ENCODE measurements around the gene RFNG. TPM values are rescaled to one million over a fixed set of nuclear protein-coding genes. Genes with fewer than 3 reads are reported as not detected.
A peak's percentile ranks its signal among the peaks of the same experiment; 100 is the strongest.

Gene RFNG
- total and polyA plus RNA-seq, 10 of the 15 experiments (the other 5 are each of a cell fraction or from before 2014, with no cell fraction given): 0.10 to 19.6 (median 6.2) TPM

DNA sequence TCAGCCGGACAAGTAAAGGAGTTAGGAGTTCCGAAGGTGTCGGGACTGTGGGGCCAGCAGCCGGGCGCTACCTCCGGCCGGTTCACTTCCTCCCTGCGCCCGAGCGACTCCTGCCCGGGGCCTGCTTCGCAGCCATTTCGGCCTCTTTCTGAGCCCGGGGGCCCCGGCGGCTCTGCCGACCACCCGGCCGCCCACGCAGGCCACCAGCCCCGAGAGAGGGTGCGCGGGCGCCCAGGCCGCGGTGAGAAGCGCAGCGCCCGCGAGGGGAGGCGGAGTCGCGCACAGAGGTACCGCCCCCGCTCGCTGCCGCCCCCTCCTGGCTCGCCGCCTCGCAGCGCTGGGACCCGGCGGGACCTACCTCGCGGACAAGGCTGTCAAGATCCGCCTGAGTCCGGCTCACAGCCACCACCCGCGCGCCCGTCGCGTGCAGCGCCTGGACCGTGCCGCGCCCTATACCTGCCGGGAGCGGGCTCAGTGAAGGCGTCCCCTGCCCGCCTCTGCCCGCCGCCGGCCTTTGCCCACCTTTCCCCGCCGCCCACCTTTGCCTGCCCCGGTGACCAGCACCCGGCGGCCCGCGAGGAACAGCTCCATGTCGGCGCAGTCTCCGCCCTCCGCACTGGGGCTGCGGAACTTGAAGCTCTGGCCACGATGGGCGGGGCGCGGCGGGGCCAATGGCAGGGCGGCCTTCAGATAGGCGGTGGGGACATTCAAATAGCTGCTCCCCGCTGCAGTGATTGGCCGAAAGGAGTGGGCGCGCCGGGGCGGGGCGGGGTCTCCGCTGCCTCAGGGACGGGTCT lies 14.3 kb downstream of the RFNG start, which contains the start of gene DCXR:
TSS of gene DCXR (minus strand) at position 606 of the 797 bp plus-strand sequence. CDS start at position 591, 15 bp downstream.
- no peaks in the 10 kb centered on the region for H4K20me1 ChIP-seq (ENCODE audit: control insufficient read depth, insufficient read depth)
- peak; percentile 98 for ATAC-seq
- peaks cover 10% of the 10 kb centered on the region for H3K4me1 ChIP-seq (ENCODE audit: control insufficient read depth, insufficient read depth, low read length)
- H3K36me3 ChIP-seq (ENCODE audit: control insufficient read depth in 2 of 2, insufficient read depth in 2 of 2, low read length in 1 of 2): no peaks in the 10 kb centered on the region; a peak in 2 of 4 replicates
- in situ Hi-C loops (cut with MboI): loop anchor here (5.0 kb wide), 1 partner anchor 120 kb away; no protein-coding TSS in a partner anchor
- intact Hi-C loops (cut with micrococcal nuclease; ENCODE audit: unreplicated experiment): loop anchor here (5.0 kb wide), 1 partner anchor 60 kb away; the partner anchor contains the start of gene FASN
- H3K9ac ChIP-seq (ENCODE audit: control insufficient read depth, insufficient read depth, low read length): peak within 1 kb of the TSS; percentile 78
- H3K27me3 ChIP-seq (replicated peaks in 1 of 2; ENCODE audit: control insufficient read depth in 2 of 2, insufficient read depth in 2 of 2, low read length in 1 of 2): no peaks in the 10 kb centered on the region
- ChIA-PET RAD21 (ENCODE audit: unreplicated experiment) (interaction anchor here (0.7 to 2.4 kb wide), 8 partner anchors 13 to 118 kb away, joined by 3 to 13 read pairs (median 4); partner anchors contain the start of genes CENPX, FASN and LRRC45), POLR2A (interaction anchor here (0.5 to 1.5 kb wide), 20 partner anchors 10 to 412 kb away, joined by 3 to 13 read pairs (median 3); partner anchors contain the start of genes CENPX, FASN, LRRC45 and MRPL12), CTCF (interaction anchor here (0.5 to 1.9 kb wide), 19 partner anchors 9 to 597 kb away, joined by 3 to 30 read pairs (median 4); partner anchors contain the start of genes CENPX, GPS1, LRRC45 and RFNG), SMC1A (ENCODE audit: uncharacterized antibody, unreplicated experiment) (interaction anchor here (0.5 to 1.4 kb wide), 7 partner anchors 10 to 178 kb away, joined by 3 to 7 read pairs (median 3); partner anchors contain the start of genes CENPX, DUS1L and LRRC45)
- peak; percentile 72 for DNase-seq (ENCODE audit: low read depth, low spot score)
- peak within 1 kb of the TSS; percentile 89 for H3K4me2 ChIP-seq (ENCODE audit: control insufficient read depth, insufficient read depth)
- H3K27ac ChIP-seq (ENCODE audit: control insufficient read depth, insufficient read depth): peak within 1 kb of the TSS; percentile 89
- H3K79me2 ChIP-seq (ENCODE audit: control insufficient read depth, insufficient read depth, low read length): peaks cover 5% of the 10 kb centered on the region
- peak within 1 kb of the TSS; percentile 81 for H3K4me3 ChIP-seq
- H3K9me3 ChIP-seq (replicated peaks; ENCODE audit: control insufficient read depth, insufficient read depth, low read length): no peaks in the 10 kb centered on the region
- no TSS peak for BruUV-seq (replicated peaks)
- WGBS (ENCODE audit: insufficient coverage, insufficient replicate concordance, low lambda C conversion rate, missing lambda C conversion rate): under 1% methylated on average over 91 of the region's 92 CpGs
- FAIRE-seq: peak; percentile 96
- peak within 1 kb of the TSS; percentile 93 for H2AFZ ChIP-seq (ENCODE audit: control insufficient read depth, low read depth, low read length)
- TF ChIP-seq MXI1 (IDR thresholded peaks at IDR 0.05; ENCODE audit: low read depth, low read length) (peak; percentile 78), ZNF217 (IDR thresholded peaks at IDR 0.05) (peak; percentile 36; the same call in 1 of the 2 replicates), EZH2 (IDR thresholded peaks at IDR 0.05; ENCODE audit: borderline replicate concordance, control insufficient read depth, low read depth, low read length) (no peak), IKZF2 (IDR thresholded peaks at IDR 0.05) (no peak), CHD2 (IDR thresholded peaks at IDR 0.05; ENCODE audit: borderline replicate concordance, low read depth, low read length) (no peak), FOS (IDR thresholded peaks at IDR 0.05; ENCODE audit: borderline replicate concordance, extremely low read depth, insufficient read length) (no peak), BMI1 (IDR thresholded peaks at IDR 0.05; ENCODE audit: borderline replicate concordance) (no peak), IRF4 (IDR thresholded peaks at IDR 0.05; ENCODE audit: low read depth, low read length) (no peak), ZNF24 (IDR thresholded peaks at IDR 0.05) (0 out of 2 replicates have a peak, but pooled peaks have one; percentile 67), CREB1 (IDR thresholded peaks at IDR 0.05; ENCODE audit: low read depth) (peak; percentile 50; the same call in 1 of the 2 replicates), DPF2 (IDR thresholded peaks at IDR 0.05) (peak; percentile 95), BACH1 (IDR thresholded peaks at IDR 0.05; ENCODE audit: borderline replicate concordance) (peak; percentile 93), SMAD1 (IDR thresholded peaks at IDR 0.05; ENCODE audit: low read depth, partially characterized antibody) (no peak), POLR2AphosphoS5 (IDR thresholded peaks at IDR 0.05; ENCODE audit: low read length) (peak; percentile 92), ZNF274 (IDR thresholded peaks at IDR 0.05; ENCODE audit: insufficient read depth, insufficient read length) (no peak), SMAD5 (IDR thresholded peaks at IDR 0.05; ENCODE audit: low read depth) (peak; percentile 86)
- TF ChIP-seq, protein P1, sequence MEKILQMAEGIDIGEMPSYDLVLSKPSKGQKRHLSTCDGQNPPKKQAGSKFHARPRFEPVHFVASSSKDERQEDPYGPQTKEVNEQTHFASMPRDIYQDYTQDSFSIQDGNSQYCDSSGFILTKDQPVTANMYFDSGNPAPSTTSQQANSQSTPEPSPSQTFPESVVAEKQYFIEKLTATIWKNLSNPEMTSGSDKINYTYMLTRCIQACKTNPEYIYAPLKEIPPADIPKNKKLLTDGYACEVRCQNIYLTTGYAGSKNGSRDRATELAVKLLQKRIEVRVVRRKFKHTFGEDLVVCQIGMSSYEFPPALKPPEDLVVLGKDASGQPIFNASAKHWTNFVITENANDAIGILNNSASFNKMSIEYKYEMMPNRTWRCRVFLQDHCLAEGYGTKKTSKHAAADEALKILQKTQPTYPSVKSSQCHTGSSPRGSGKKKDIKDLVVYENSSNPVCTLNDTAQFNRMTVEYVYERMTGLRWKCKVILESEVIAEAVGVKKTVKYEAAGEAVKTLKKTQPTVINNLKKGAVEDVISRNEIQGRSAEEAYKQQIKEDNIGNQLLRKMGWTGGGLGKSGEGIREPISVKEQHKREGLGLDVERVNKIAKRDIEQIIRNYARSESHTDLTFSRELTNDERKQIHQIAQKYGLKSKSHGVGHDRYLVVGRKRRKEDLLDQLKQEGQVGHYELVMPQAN (conservative IDR thresholded peaks at IDR 0.05): peak; percentile 96
- TF ChIP-seq, protein P2, sequence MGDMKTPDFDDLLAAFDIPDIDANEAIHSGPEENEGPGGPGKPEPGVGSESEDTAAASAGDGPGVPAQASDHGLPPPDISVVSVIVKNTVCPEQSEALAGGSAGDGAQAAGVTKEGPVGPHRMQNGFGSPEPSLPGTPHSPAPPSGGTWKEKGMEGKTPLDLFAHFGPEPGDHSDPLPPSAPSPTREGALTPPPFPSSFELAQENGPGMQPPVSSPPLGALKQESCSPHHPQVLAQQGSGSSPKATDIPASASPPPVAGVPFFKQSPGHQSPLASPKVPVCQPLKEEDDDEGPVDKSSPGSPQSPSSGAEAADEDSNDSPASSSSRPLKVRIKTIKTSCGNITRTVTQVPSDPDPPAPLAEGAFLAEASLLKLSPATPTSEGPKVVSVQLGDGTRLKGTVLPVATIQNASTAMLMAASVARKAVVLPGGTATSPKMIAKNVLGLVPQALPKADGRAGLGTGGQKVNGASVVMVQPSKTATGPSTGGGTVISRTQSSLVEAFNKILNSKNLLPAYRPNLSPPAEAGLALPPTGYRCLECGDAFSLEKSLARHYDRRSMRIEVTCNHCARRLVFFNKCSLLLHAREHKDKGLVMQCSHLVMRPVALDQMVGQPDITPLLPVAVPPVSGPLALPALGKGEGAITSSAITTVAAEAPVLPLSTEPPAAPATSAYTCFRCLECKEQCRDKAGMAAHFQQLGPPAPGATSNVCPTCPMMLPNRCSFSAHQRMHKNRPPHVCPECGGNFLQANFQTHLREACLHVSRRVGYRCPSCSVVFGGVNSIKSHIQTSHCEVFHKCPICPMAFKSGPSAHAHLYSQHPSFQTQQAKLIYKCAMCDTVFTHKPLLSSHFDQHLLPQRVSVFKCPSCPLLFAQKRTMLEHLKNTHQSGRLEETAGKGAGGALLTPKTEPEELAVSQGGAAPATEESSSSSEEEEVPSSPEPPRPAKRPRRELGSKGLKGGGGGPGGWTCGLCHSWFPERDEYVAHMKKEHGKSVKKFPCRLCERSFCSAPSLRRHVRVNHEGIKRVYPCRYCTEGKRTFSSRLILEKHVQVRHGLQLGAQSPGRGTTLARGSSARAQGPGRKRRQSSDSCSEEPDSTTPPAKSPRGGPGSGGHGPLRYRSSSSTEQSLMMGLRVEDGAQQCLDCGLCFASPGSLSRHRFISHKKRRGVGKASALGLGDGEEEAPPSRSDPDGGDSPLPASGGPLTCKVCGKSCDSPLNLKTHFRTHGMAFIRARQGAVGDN (IDR thresholded peaks at IDR 0.05): peak; percentile 88
